IMR-90 (cell line): ENCODE results near the gene CELA1. TPM values are rescaled to one million over a fixed set of nuclear protein-coding genes. Genes with fewer than 3 reads are reported as not detected.

ENCODE experiments used
- ATAC-seq: fragments of 200-7000 bp; cut with Tn5 transposase; 2 replicates; pipeline ENCODE4 v1.9.1; 2020; ENCODE audit warnings: low read depth, mild to moderate bottlenecking, moderate library complexity
- BruUV-seq: library from RNA; stranded (reverse); fragments of 400-500 nt; replicated peaks from 2 replicates; lab custom pipeline; 2021; lab: Mats Ljungman, UMichigan
- CTCF ChIA-PET: fragments of 300-600 bp; formaldehyde crosslinking; extraction: SDS; loops from one replicate; lab custom pipeline; 2021; ENCODE audit warnings: antibody characterized with exemption; lab: Yijun Ruan, JAX
- POLR2A ChIA-PET: fragments of 300-600 bp; sonication (Branson Sonifier 250); formaldehyde crosslinking; loops from one replicate; lab custom pipeline; 2022; ENCODE audit warnings: antibody characterized with exemption; ENCODE audit not compliant: unreplicated experiment; lab: Charles Lee
- DNase-seq: peaks from one replicate; pipeline ENCODE4 v3.0.0; 2013
- H2AFZ ChIP-seq: replicated peaks from 2 replicates; pipeline ENCODE3; 2013; ENCODE audit warnings: low read length, mild to moderate bottlenecking; ENCODE audit not compliant: poor library complexity
- H2AK5ac ChIP-seq: 2 replicates; pipeline ENCODE4 v1.6.1; 2013; ENCODE audit warnings: low read depth, low read length, inconsistent platforms
- H2AK9ac ChIP-seq: replicated peaks from 2 replicates; pipeline ENCODE3; 2013; ENCODE audit warnings: mild to moderate bottlenecking, low read depth, low read length, moderate library complexity; ENCODE audit not compliant: poor library complexity
- H2BK120ac ChIP-seq: 2 replicates; pipeline ENCODE4 v1.6.1; 2013; ENCODE audit warnings: low read depth, low read length, inconsistent platforms
- H2BK15ac ChIP-seq: 3 replicates; pipeline ENCODE4 v1.6.1; 2013; ENCODE audit warnings: low read depth, low read length, inconsistent platforms
- H2BK20ac ChIP-seq: 2 replicates; pipeline ENCODE4 v1.6.1; 2013; ENCODE audit warnings: low read depth, mild to moderate bottlenecking, inconsistent platforms, low read length, moderate library complexity
- H2BK5ac ChIP-seq: 2 replicates; pipeline ENCODE4 v1.6.1; 2013; ENCODE audit warnings: mild to moderate bottlenecking, low read depth, low read length, inconsistent platforms; ENCODE audit not compliant: poor library complexity, severe bottlenecking
- H3K14ac ChIP-seq: replicated peaks from 2 replicates; pipeline ENCODE4 v1.6.1; 2013; ENCODE audit warnings: low read depth, low read length, inconsistent platforms
- H3K18ac ChIP-seq: 2 replicates; pipeline ENCODE4 v1.6.1; 2013; ENCODE audit warnings: low read depth, low read length, control low read depth
- H3K23ac ChIP-seq: 2 replicates; pipeline ENCODE4 v1.6.1; 2013; ENCODE audit warnings: low read depth, low read length, inconsistent platforms
- H3K27ac ChIP-seq: 2 replicates; pipeline ENCODE4 v1.5.1; 2013; ENCODE audit warnings: mild to moderate bottlenecking, control low read depth, low read length; ENCODE audit not compliant: insufficient read depth
- H3K27me3 ChIP-seq: 2 replicates; pipeline ENCODE4 v1.6.1; 2013; ENCODE audit warnings: low read length; ENCODE audit not compliant: control insufficient read depth, insufficient read depth
- H3K36me3 ChIP-seq: 2 replicates; pipeline ENCODE4 v1.6.1; 2013; ENCODE audit warnings: low read length, mixed read lengths; ENCODE audit not compliant: control insufficient read depth, insufficient read depth
- H3K4ac ChIP-seq: 2 replicates; pipeline ENCODE4 v1.6.1; 2013; ENCODE audit warnings: low read depth, low read length, inconsistent platforms
- H3K4me1 ChIP-seq: 2 replicates; pipeline ENCODE4 v1.6.1; 2013; ENCODE audit warnings: low read length, mixed read lengths; ENCODE audit not compliant: control insufficient read depth, insufficient read depth
- H3K4me2 ChIP-seq: 2 replicates; pipeline ENCODE4 v1.6.1; 2013; ENCODE audit warnings: low read depth, mild to moderate bottlenecking, control low read depth, low read length, moderate library complexity
- H3K4me3 ChIP-seq: 2 replicates; pipeline ENCODE4 v1.5.1; 2013; ENCODE audit warnings: low read depth, mild to moderate bottlenecking, control low read depth, low read length, moderate library complexity; ENCODE audit not compliant: insufficient read depth
- H3K56ac ChIP-seq: 2 replicates; pipeline ENCODE4 v1.6.1; 2013; ENCODE audit warnings: low read length, inconsistent platforms; ENCODE audit not compliant: insufficient read depth; ENCODE audit errors: extremely low read depth
- H3K79me1 ChIP-seq, 2 experiments: 2 replicates each; pipeline ENCODE4 v1.6.1; 2013; ENCODE audit warnings: low read length in 2 of 2, inconsistent platforms in 1 of 2, low read depth in 1 of 2
- H3K9ac ChIP-seq: 2 replicates; pipeline ENCODE4 v1.6.1; 2013; ENCODE audit warnings: low read depth, low read length, control low read depth
- H3K9me1 ChIP-seq: 2 replicates; pipeline ENCODE4 v1.6.1; 2013; ENCODE audit warnings: low read length, inconsistent platforms; ENCODE audit not compliant: insufficient read depth
- H3K9me3 ChIP-seq: 2 replicates; pipeline ENCODE4 v1.6.1; 2013; ENCODE audit warnings: low read length; ENCODE audit not compliant: control insufficient read depth, insufficient read depth
- H4K20me1 ChIP-seq: 2 replicates; pipeline ENCODE4 v1.6.1; 2013; ENCODE audit warnings: low read length, inconsistent platforms; ENCODE audit not compliant: insufficient read depth
- H4K5ac ChIP-seq: 2 replicates; pipeline ENCODE4 v1.6.1; 2013; ENCODE audit warnings: mild to moderate bottlenecking, low read depth, low read length, control low read depth
- H4K8ac ChIP-seq, 2 experiments: 2 replicates each; pipeline ENCODE4 v1.6.1; 2013; ENCODE audit warnings: low read depth in 2 of 2, low read length in 2 of 2, control low read depth in 1 of 2, inconsistent platforms in 1 of 2
- H4K91ac ChIP-seq: 2 replicates; pipeline ENCODE4 v1.6.1; 2013; ENCODE audit warnings: low read depth, low read length, inconsistent platforms; ENCODE audit not compliant: insufficient read depth
- BHLHE40 ChIP-seq: fragments of 150-350 bp; IDR thresholded peaks from 2 replicates; pipeline ENCODE4 v1.6.1; 2016; ENCODE audit warnings: mild to moderate bottlenecking, low read depth, low read length
- FOS ChIP-seq: fragments of 150-350 bp; IDR thresholded peaks from 2 replicates; pipeline ENCODE4 v1.6.1; 2016; ENCODE audit warnings: low read depth, low read length
- USF2 ChIP-seq: fragments of 150-350 bp; IDR thresholded peaks from 2 replicates; pipeline ENCODE4 v1.6.1; 2017; ENCODE audit warnings: mild to moderate bottlenecking, antibody characterized with exemption, low read length, low read depth
- dilution Hi-C: fragments of 300-500 bp; cut with HindIII; formaldehyde crosslinking; loops from one replicate; pipeline ENCODE4 v1.14.3; 2018; ENCODE audit warnings: low sequenced_read_pairs; ENCODE audit not compliant: unreplicated experiment
- in situ Hi-C: fragments of 300-500 bp; cut with MboI; formaldehyde crosslinking; loops from 3 replicates; pipeline ENCODE4 v1.14.3; 2019; ENCODE audit warnings: low sequenced_read_pairs, inconsistent platforms, mixed read lengths
- intact Hi-C: fragments of 100-400 bp; cut with micrococcal nuclease; formaldehyde crosslinking; loops from 2 replicates; pipeline ENCODE4 v1.10.0; 2022
- polyA plus RNA-seq, 3 experiments: library from polyadenylated mRNA; depleted of rRNA; stranded (reverse); fragments of >200 nt; gene quantifications; 2 replicates each; pipeline ENCODE4 v1.2.3, GENCODE V29; 2012; ENCODE audit warnings: low replicate concordance in 1 of 3
- total RNA-seq: library from RNA; depleted of rRNA; stranded (reverse); fragments of >200 nt; gene quantifications from 2 replicates; pipeline ENCODE4 v1.2.3, GENCODE V29; 2012

CELA1 gene
- total and polyA plus RNA-seq, 2 of the 4 experiments (the other 2 are of a cell fraction), result not detected

- Histone ChIP-seq H3K4ac (no peak overlapping the region), H2BK15ac (no peak overlapping the region), H4K5ac (no peak overlapping the region), H4K8ac (no peak overlapping the region), H2BK120ac (no peak overlapping the region), H4K91ac (no peak overlapping the region), H2BK5ac (no peak overlapping the region), H3K56ac (no peak overlapping the region), H3K4me2 (no peak overlapping the region), H3K36me3 (no peaks in the 10 kb centered on the region), H2BK20ac (no peak overlapping the region), H3K79me1 (no peaks in the 10 kb centered on the region), H2AK9ac (no peak overlapping the region), H3K27me3 (no peaks in the 10 kb centered on the region), H3K27ac (no peak overlapping the region), H3K4me1 (peaks cover 6% of the 10 kb centered on the region; the same call in 1 of the 2 replicates), H2AFZ (no peak overlapping the region), H2AK5ac (no peak overlapping the region), H3K9ac (no peak overlapping the region), H3K9me3 (no peaks in the 10 kb centered on the region), H3K9me1 (peaks cover 11% of the 10 kb centered on the region; the same call in 1 of the 2 replicates), H3K4me3 (no peak overlapping the region), H3K14ac (no peak overlapping the region), H3K18ac (no peak overlapping the region), H3K23ac (no peak overlapping the region), H4K20me1 (no peaks in the 10 kb centered on the region)
- dilution Hi-C loops, result no loop called here
- peak; percentile 37 for DNase-seq
- TF ChIP-seq USF2 (peak; percentile 38; the same call in 1 of the 2 replicates), BHLHE40 (no peak), FOS (no peak)
- POLR2A ChIA-PET, result no interaction called here
- ATAC-seq, result no peak; the same call in 1 of the 2 replicates
- CTCF ChIA-PET, result interaction anchor here (0.8 kb wide), 1 partner anchor 22 kb away, joined by 3 read pairs; no protein-coding TSS in a partner anchor
- in situ Hi-C loops, result no loop called here
- intact Hi-C loops, result no loop called here
- no TSS peak for BruUV-seq
Observed at GRCh38 chr12:51330186-51330585, 16.3 kb downstream of the CELA1 start.
